Activated CD4-positive, alpha-beta T cell treated with anti-CD3 and anti-CD28 coated beads, Interleukin-2, amount 50 U/mL, for 48 hours (primary cell): ENCODE results near the gene DPP7.
"Not testable (repeated sequence)": the region's sequence is repeated elsewhere in the genome, so short reads cannot be mapped to it uniquely, and the experiment has no call there.

ENCODE experiments used
- DNase-seq, 2 experiments: peaks; one replicate each; pipeline ENCODE4 v3.0.0-alpha.2; 2020

Gene DPP7

DNA sequence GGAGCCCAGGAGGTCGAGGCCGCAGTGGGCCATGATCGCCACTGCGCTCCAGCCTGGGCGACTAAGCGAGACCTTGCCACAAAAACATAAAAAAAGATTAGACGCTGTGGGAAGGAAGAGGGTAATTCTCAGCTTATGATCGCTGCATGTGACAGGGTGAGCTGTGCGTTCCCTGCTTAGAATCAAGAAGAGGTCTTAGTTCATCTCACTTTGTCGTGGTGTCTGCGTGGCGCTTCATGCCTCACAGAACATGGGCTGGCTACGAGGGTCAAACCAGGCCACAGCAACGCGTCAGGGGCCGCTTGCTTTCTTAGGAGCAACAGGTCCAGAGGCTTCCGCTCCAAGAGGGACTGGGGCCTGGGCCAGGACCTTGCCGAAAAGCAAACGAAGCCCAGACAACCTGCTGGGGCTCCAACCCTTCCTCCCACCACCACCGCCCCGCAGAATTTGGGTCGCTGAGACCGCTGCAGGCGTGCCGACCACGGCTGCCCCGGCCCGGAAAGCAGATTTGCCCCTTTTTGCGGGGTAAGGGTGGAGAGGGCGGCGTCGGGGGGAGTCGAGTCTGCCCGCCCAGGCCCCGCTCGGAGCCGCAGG, 14.4 kb upstream of the DPP7 start:
- peak in 1 of 2 experiments; percentile 38 for DNase-seq

DNA sequence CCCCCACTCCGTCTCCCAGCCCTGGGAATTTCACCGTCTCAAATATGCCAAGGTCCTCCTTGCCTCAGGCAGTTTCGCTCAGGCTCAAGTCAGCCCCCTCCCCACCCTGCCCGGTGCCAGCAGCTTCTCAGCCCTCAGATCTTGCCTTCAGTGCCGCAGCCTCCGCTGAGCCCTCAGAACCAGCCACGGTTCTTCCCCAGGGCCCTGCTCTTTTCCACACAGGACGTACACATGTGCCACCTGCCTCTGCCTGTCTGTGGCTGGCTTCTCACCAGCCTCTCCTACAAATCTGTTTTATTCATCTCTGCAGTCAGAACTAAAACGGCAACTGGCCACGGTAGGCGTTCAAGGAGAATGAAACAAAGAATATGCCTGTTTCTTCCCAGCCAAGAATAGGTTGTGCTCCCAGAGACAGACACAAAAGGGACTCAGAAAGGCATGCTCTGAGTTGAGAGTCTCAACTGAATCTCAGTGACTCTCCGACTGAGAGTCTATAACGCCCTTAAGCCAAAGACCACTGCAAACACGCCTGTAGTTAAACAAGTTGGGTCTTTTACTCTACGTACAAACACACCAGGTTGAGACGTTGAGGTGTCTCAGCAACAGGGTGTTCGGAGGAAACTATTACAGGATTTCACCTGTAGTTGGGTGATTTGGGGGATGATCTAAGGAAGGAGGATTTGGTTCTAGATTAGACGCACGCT, 13.8 kb upstream of the DPP7 start:
- peak; percentile 35 to 56 for DNase-seq

DNA sequence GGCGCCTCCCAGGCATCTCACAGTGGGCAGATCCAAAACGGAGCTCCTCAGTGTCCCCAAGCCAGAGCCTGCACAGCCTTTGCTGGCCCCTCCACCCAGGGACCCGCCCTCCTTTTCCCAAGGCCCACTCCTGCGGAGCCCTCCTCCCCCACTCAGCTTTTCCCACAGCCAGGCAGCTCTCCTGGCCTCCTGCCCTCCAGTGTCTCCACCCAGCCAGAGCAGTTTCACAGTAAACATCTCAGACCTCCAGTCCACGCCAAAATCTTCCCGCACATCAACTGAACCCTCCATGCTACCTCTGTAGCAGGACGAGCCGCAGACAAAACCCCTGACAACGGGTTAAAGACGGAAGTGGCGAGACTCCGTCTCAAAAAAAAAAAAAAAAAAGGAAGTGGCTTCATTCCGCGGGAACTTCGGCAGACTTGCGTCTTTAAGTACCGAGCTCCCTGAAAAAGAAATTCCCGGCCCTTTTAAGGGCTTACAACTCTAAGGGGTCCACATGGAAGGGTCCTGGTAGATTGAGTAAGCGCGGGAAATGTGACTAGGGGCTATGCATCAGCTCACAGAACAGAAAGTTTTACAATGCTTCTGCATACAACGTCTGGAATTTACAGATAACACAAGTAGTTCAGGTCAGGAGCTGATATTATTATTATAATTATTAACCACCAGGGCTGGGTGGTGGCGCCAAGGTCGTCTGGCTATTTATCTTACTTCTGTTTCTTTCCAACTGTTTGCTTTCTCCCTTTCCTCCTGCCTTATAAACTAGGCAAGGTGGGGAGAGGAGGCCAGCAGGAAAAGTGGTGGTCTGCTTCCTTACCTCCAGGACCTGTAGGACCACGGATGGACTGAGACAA, 13.0 kb upstream of the DPP7 start:
- peak; percentile 40 to 50 for DNase-seq

DNA sequence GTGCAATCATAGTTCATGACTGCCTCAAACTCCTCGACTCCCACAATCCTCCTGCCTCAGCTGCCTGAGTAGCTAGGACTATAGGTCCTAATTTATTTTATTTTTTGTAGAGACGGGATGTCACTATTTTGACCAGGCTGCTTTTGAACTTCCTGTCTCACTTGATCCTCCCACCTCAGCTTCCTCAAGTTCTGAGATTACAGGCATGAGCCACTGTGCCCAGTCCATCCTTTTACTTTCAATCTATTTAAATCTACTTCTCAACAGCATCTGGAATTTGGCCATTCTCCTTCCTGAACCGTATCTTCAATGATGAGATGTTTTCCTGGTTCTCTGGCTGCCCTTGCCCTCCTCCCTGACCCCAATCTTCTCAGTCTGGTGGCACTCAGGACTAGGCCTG, 12.3 kb upstream of the DPP7 start:
- DNase-seq: no peak

DNA sequence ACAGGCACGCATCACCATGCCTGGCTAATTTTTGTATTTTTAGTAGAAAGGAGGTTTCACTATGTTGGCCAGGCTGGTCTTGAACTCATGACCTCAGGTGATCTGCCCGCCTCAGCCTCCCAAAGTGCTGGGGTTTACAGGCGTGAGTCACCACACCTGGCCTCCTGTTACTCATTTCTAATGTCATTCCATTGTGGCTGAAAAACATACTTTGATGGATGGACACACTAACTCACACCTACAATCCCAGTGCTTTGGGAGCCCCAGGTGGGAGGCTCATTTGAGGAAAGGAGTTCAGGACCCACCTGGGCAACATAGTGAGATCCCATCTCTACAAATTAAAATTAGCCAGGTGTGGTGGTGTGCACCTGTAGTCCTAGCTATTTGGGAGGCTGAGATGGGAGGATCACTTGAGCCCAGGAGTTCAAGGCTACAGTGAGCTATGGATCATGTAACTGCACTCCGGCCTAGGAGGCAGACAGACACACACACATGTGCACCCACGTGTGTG, 9.5 kb upstream of the DPP7 start:
- not testable (repeated sequence) for DNase-seq

DNA sequence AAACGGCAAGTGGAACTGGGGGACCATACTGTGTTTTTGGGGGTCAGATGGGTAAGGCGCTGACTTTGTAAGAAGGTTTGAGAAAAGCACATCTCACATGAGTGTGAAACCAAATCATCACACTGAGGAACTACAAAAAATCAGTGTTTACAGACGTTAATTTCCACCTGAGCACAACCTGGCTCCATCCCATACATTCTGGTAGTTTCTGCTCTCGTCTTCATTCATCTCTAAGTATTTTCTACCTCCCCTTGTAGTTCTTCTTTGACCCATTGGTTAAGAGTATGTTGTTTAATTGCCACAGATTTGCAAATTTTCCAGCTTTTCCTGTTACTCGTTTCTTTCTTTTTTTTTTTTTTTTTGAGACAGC, 8.9 kb upstream of the DPP7 start:
- no peak for DNase-seq

DNA sequence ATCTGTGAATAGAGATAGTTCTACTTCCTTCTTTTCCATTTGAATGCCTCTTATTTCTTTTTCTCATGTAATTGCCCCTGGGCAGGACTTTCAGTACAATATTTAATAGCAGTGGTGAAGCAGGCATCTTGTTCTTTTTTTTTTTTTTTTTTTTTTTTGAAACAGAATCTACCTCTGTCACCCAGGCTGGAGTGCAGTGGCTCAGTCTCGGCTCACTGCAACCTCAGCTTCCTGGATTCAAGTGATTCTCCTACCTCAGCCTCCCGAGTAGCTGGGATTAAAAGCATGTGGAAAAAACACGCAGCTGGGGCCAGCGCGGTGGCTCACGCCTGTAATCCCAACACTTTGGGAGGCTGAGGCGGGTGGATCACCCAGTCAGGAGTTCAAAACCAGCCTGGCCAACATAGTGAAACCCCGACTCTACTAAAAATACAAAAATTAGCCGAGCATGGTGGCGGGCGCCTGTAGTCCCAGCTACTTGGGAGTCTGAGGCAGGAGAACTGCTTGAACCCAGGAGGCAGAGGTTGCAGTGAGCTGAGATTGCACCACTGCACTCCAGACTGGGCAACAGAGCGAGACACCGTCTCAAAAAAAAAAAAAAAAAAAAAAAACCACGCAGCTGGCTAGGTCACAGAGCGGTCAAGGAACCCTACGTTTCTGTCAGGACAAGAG, 8.4 kb upstream of the DPP7 start:
- DNase-seq: not testable (repeated sequence)

DNA sequence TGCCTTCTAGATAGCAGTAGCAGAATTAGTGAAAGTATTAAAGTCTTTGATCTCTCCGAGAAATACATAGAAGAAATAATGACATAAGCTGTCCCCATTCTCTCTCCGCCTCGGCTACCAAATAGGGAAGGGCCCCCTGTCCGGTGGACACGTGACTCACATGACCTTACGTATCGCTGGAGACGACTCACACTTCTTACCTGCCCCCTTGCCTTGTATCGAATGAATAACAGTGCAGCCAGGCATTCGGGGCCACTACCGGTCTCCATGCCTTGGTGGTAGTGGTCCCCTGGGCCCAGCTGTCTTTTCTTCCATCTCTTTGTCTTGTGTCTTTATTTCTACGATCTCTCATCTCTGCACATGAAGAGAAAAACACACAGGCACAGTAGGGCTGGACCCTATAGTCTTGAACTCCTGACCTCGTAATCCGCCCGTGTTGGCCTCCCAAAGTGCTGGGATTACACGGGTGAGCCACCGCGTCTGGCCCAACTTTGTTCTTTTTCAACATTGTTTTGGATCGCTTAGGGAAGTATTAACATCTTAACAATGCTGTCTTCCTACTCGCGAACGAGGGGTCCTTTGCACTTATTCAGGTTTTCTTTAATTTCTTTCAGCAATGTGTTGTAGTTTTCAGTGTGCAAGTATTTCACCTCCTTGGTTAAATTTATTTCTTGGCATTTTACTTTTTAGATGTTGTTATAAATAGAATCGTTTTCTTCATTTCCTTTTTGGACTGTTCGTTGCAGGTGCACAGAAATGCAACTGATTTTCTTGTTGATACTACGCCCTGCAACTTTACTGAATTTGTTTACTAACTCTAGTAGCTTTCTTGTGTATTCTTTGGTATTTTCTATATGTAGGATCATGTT, 7.6 kb upstream of the DPP7 start:
- DNase-seq: not testable (repeated sequence)

DNA sequence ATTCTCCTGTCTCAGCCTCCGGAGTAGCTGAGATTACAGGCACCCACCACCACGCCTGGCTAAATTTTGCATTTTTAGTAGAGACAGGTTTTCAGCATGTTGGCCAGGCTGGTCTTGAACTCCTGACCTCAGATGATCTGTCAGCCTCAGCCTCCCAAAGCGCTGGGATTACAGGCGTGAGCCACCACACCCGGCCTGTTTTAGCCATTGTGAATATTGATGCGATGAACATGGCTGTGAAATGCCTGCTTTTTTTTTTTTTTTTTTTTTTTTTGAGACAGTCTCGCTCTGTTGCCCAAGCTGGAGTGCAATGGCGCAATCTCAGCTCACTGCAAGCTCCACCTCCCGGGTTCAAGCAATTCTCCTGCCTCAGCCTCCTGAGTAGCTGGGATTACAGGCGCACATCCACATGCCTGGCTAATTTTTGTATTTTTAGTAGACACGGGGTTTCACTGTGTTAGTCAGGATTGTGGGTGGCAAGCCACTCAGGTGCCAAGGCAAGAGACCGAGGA, 3.6 kb upstream of the DPP7 start:
- not testable (repeated sequence) for DNase-seq

DNA sequence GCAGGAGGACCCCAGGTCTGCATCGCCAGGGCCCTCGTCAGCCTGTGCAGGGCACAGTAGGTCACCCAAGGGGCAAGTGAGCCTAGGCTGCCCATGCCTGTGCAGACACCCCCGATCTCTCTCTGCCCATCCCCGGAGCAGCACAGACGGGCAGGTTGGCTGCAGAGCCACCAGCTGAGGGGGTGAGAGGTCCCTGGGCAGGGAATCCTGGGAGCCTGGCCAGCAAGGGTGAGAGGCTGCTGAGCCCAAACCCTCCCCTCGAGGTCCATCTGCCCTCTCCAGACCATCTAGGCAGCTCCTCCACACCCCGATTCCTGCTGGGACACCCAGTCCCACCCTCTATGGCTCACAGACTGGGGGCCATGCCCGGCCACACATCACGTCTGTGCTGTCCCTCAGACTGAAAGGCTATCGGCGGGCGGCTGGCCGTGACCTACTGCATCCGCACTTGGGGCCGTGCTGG, 2.8 kb upstream of the DPP7 start:
- no peak for DNase-seq

DNA sequence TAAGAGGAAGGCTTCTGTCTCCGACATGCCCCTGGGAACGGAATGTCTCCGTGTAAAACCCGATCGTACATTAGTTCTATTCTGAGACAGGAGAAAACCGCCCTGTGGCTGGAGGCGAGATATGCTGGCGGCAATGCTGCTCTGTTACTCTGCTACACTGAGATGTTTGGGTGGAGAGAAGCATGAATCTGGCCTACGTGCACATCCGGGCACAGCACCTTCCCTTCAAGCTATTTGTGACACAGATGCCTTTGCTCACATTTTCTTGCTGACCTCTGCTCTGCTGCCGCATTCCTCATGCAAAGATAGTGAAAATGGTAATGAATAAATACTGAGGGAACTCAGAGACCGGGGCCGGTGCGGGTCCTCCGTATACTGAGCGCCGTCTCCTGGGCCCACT, 2.2 kb upstream of the DPP7 start:
- DNase-seq: no peak

DNA sequence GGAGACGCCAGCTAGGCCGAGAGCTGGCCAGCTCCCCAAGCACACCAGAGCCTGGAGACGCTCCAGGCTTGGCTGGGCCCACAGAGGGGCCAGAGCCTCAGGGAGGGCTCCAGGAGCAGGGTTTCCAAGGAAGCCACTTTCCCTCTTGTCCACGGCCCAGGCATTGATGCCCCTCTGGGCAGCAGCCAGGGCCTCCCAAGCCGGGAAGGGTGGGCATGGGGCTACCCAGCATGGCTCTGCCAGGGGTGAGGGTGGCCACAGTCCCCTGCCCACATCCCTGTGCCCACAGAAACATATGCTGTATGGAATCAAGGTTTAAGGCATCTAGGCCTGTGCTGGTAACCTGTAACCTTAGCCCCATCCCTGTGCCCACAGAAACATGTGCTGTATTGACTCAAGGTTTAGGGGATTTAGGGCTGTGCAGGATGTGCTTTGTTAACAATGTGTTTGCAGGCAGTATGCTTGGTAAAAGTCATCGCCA, 1.5 kb upstream of the DPP7 start:
- no peak for DNase-seq

DNA sequence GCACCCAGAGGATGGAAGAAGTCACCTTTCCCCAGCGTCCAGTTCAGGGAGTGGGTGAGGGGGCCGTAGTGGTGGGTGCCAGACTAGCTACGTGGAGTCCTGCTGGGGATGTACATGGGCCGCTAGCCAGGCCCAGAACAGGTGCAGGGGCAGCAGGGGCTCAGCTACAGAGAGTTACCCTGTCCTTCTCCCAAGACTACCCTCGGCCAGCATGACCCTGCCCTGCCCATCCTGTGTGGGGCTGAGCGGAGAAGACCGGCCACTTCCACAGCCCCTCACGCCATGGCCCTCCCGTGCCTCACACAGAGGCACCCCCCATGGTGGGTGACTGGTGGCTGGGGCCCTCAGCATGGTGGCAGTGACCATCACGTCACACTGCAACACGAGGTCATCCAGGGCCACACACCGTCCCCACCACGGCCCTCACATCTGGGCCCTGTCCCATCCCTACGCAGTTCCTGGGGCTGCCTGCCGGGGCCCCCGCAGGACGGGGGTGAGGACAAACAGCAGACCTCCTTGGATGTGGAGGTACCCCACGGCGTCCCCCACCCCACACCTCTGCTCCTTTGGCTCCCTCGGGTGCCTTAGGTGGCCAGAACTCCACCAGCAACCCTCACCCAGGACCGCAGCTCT, 977 bp upstream of the DPP7 start:
- DNase-seq: no peak

DNA sequence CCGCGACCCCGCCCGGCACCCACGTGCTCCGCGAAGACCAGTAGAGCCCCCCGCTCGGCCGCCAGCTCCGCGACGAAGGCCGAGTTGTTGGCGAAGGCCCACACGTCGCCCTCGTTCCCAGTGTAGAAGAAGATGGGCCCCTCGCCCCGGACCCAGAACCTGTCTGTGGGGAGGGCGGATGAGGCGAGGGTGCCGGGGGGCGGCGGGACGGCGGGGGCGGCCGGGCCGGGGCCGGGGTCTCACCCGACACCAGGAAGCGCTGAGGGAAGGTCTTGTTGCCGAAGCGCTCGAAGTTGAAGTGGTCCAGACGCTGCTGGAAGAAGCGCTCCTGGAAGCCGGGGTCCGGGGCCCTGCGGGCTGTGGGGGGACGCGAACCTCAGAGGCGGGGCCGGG, 317 bp downstream of the DPP7 start:
- peak in 1 of 2 experiments; percentile 26 for DNase-seq

DNA sequence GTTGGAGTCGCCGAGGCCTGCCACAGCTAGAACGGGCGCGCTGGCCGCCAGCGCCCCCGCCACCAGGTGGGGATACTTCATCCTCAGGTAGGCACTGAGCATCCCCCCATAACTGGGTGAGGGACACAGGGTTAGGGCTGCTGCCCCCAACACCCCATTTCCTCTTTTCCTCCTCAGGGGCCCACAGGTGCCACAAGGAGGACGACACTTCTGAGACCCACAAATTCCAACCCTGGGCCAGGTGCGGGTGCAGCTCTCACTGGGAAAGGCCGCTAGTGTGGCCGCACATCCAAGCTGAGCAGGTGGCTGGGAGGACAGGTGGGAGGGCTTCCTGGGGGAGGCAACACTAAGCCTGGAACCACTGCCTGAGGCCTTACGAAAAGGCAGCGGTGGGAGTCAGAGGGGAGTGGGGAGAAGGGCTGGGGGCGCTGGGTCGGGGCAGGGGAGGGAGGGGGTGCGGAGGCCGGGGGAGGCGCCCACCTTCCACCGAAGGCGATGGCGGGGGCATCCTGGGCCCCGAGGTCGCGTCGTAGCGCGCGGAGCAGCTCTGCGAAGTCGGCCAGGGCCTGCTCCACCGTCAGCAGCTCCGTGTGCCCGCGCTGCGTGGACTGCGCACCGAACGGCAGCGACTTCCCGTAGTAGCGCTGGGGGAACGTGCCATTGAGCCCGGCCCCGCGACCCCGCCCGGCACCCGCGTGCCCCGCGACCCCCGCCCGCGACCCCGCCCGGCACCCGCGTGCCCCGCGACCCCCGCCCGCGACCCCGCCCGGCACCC, 961 bp downstream of the DPP7 start:
- peak in 1 of 2 experiments; percentile 30 for DNase-seq

DNA sequence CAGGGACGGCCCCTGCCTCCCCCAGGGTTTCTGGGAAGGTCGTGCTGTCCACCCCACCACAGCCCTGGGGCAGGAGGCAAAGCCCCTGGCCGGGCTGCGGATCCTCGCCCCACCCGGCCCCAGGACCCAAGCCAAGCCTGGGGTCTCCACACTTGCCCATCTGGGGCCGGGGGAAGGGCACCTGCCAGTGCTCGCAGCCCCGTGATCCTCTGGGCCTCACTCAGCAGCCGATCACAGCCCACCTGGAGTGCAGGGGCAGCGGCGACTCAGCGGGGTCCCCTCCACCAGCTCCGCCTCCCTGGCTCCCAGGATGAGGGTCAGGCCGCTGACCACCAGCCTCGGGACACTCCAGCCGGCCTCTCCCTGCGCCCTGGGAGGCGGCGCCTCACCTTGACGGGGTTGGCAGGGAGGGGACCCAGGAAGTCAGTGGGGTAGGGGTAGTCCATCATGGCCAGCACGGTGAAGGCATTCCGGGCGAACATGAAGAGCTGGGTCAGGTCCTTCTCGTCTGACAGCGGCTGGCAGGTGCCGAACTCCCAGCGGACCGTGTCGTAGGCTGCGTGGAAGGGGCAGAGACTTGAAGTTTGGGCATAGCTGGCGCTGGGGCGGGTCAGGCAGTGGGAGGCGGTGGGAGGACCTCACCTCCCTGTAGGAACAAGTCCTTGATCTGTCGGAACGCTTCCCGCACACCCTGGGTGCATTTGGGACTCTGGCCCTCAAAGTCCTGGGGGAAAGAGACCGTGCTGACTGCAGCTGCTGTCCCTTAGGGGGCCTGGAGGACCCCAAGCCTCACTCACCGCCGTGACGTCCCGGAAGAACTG, 1.8 kb downstream of the DPP7 start:
- no peak for DNase-seq

DNA sequence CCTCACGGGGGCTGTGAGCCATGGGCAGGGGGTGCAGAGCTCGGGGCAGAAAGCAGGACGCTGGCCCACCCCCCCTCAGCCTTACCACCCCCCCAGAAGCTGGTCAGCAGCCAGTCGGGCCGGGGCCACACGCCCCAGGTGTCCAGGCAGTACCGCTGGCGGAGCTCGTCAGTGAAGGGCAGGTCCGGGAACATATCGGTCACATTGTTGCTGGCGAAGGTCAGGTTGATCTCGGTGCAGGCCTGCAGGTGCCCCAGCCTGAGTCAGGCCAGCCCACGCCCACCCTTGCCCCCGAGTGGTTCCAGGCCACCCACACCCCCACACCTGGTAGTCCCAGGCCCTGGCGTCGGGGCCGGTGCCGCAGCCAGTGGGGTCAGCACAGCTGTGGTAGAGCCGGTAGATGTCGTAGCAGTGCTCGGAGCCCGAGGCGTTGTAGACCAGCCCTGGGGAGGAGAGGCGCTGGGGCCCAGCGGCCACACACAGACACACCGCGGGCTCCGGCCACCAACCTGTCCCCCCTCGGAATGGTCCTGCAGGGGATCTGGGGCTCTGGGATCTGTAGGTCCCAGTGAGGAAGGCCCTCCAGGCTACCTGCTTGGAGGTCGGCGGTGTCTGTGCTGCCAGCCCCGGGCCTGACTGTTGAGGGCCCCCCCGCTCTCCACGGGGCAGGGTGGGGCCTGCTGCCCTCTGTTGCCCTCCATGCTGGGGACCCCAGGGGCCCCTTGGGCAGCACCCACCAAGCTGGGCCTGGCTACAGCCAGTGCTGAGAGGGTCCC, 2.6 kb downstream of the DPP7 start:
- no peak for DNase-seq
